GM18870 (cell line): ENCODE data around the gene FPR2.
"Not testable (repeated sequence)": the region's sequence is repeated elsewhere in the genome, so short reads cannot be mapped to it uniquely, and the experiment has no call there.

Experiments
- ATAC-seq: cut with Tn5 transposase; IDR thresholded peaks from one replicate; pipeline ENCODE4 v1.9.1; 2021; ENCODE audit warnings: moderate library complexity; ENCODE audit not compliant: unreplicated experiment

The FPR2 gene

GRCh38 chr19:51760697-51761356 lies at the start of gene FPR2:
Gene FPR2 (plus strand): TSS chr19:51761180. CDS start chr19:51768659, 7,479 bp downstream.
- ATAC-seq: no peak

- no peak for ATAC-seq
Measured at GRCh38 chr19:51711702-51712101, 49.3 kb upstream of the FPR2 start.

GRCh38 chr19:51712461-51713081 lies 48.4 kb upstream of the FPR2 start:
- ATAC-seq: no peak

GRCh38 chr19:51713319-51714285 lies 47.4 kb upstream of the FPR2 start:
- no peak for ATAC-seq

GRCh38 chr19:51714848-51715247 lies 46.1 kb upstream of the FPR2 start:
- no peak for ATAC-seq

- no peak for ATAC-seq
Measured at GRCh38 chr19:51715850-51716249, 45.1 kb upstream of the FPR2 start.

- no peak for ATAC-seq
Measured at GRCh38 chr19:51716925-51717324, 44.1 kb upstream of the FPR2 start.

GRCh38 chr19:51719251-51719988 lies 41.6 kb upstream of the FPR2 start:
- no peak for ATAC-seq

- no peak for ATAC-seq
Measured at GRCh38 chr19:51721905-51722304, 39.1 kb upstream of the FPR2 start.

GRCh38 chr19:51722492-51722891 lies 38.5 kb upstream of the FPR2 start:
- ATAC-seq: no peak

- ATAC-seq: no peak
Measured at GRCh38 chr19:51724543-51724942, 36.4 kb upstream of the FPR2 start.

- ATAC-seq: no peak
Measured at GRCh38 chr19:51726049-51726448, 34.9 kb upstream of the FPR2 start.

GRCh38 chr19:51727349-51727880 lies 33.6 kb upstream of the FPR2 start:
- no peak for ATAC-seq

- ATAC-seq: no peak
Measured at GRCh38 chr19:51729781-51730180, 31.2 kb upstream of the FPR2 start.

- ATAC-seq: no peak
Measured at GRCh38 chr19:51733742-51734522, 27.0 kb upstream of the FPR2 start.

- no peak for ATAC-seq
Measured at GRCh38 chr19:51735759-51736449, 25.1 kb upstream of the FPR2 start.

GRCh38 chr19:51737389-51737788 lies 23.6 kb upstream of the FPR2 start:
- ATAC-seq: no peak

- no peak for ATAC-seq
Measured at GRCh38 chr19:51737924-51738323, 23.1 kb upstream of the FPR2 start.

GRCh38 chr19:51738523-51738922 lies 22.5 kb upstream of the FPR2 start:
- not testable (repeated sequence) for ATAC-seq
